ENCODE measurements around the gene PSAP.
A peak's percentile ranks its signal among the peaks of the same experiment; 100 is the strongest.
"Not testable (repeated sequence)": the region's sequence is repeated elsewhere in the genome, so short reads cannot be mapped to it uniquely, and the experiment has no call there.

Gene PSAP

DNA sequence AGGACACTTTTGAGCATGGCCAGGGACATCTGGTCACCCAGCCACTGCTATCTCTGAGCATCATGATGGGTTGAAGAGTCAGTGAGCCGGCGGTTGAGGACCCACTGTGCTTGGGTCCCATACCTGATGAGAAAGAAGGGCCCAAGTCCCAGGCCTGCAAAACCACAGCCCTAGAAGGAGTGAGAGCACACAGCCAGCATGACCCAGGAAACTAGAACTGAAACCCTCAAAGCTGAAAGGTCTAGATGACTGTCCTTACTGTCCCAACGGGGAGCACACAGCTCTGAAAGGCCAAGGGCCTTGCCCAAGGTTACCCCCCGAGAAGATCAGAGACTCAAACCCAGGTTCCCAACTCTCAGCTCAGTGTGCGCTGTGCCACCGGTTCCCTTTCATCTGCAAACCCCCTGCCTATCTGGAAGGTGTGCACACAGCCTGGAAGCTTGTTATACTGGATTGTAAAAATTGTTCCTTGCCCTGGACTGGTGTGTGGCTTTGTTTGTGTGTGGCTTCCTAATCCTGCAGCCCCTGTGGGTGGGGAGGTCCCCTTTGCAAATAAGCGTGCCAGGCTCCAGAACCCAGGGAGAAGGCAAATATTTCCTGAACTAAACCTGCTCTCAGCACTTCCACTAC lies 22.6 kb upstream of the PSAP start:
- no peak for DNase-seq

DNA sequence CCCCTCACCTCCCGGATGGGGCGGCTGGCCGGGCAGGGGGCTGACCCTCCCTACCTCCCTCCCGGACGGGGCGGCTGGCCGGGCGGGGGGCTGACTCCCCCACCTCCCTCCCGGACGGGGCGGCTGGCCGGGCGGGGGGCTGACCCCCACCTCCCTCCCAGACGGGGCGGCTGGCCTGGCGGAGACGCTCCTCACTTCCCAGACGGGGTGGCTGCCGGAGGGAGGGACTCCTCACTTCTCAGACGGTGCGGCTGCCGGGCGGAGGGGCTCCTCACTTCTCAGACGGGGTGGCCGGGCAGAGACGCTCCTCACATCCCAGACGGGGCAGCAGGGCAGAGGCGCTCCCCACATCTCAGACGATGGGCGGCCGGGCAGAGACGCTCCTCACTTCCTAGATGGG lies 18.6 kb upstream of the PSAP start:
- not testable (repeated sequence) for DNase-seq

DNA sequence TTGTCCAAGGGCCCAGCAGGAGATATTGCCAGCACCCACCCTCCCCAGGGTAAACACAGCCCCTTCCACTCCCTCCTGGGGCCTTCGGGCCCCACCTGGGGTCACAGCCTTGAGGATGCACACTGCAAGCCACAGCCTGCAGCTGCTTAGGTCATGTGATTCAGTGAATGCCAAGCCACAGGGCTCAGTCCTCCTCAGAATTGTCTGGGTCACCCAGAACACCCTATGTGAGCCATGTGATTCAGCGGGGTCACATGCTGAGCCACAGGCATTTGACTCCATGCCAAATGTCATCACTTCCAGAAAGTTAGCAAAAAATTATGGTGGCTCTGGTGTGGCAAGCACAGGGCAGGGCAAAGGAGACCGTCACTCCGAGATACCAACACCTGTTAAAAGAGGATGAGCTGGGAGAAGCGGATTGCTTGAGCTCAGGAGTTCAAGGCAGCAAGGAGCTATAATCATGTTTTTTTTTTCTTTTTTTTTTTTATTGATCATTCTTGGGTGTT lies 17.2 kb upstream of the PSAP start:
- no peak for DNase-seq

DNA sequence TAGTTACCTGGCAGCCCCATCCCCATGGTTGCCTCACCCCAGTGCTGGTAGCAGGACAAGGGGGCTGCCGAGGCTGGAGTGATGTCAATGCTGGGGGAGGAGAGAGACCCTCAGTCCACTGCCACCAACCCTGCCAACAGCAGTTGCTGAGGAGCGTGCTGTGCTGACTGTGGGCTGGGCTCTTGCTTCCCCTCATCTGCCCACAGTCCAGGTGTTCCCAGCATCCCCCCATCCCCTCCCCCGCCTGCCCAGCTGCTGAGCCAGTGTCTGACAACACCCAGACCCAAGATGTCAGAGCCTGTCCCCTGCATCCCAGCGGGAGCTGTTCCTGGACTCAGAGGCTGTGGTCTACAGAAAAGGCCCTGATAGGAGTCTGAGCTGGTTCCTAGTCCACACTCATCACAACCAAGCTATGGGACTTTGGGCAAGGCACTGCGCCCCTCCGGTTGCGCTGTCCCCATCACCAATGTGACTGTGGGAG lies 14.6 kb upstream of the PSAP start:
- no peak for DNase-seq

DNA sequence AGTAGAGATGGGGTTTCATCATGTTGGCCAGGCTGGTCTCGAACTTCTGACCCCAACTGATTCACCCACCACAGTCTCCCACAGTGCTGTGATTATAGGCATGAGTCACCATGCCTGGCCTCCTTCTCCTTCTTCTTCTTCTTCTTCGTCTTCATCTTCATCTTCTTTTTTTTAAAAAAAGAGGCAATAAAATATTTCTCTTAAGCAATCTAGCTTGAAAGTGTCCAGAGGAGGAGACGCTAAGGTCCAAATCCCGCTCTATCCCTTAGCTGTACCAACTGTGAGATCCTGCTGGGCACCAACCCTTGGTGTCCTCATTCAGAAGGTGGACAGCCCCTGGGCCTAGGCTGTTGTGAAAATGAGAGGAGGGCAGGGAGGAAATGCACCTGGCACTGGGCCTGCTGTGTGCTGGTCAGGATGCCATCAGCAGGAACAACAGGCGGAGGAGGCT lies 13.9 kb upstream of the PSAP start:
- DNase-seq: no peak

DNA sequence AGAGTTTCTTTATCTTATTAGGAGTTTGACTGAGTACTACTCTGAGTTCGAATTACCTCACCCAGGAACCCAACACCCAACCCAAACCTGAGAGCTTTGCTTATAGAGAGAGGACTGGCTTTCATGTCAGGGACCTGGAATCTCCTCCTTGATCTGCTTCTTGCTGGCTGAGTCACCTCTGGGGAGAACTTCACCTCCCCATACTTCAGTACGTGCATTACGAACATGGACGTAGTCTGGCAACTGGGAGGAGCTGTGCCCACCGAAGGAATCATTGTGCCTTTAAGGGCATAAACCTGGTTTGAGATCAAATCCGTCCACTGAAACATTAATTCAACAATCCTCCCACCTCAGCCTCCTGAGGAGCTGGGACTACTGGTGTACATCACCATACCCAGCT lies 12.2 kb upstream of the PSAP start:
- DNase-seq: no peak

DNA sequence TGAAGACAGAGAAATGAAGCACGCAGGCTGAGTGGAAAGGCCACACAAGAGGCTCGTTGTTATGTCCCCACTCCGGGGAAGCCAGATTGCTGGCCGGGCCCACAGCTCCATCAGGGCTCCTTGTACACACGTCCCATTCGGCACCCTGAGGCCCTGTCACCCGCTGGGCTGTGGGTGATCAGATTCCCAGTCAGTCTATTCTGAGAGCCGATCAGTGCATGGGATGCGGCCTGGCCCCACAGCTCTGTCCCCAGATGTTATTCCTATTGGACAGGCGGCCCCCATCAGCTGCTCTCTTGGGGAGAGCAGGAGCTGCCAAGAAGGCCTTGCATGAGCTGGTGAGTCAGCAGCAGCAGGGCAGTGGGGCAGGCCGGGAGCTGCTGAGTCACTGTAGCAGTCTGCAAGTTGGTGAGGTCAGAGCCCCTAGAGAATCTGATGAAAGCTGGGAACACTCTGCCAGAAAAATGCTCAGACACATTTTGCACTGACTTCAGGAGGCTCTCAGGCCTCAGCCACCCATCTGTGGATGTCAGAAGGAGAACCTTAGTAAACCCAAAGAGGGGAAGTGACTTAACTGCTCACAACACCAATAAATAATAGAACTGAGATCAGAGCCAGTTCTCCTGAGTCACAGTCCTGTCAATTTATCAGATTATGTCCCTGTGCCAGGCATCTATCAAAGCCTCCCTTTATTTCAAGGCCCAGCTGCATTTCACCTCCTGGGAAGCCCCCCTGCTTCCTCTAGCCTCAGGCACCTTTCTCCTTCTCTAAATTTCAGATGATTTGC lies 9.4 kb upstream of the PSAP start:
- DNase-seq: peak; percentile 52

DNA sequence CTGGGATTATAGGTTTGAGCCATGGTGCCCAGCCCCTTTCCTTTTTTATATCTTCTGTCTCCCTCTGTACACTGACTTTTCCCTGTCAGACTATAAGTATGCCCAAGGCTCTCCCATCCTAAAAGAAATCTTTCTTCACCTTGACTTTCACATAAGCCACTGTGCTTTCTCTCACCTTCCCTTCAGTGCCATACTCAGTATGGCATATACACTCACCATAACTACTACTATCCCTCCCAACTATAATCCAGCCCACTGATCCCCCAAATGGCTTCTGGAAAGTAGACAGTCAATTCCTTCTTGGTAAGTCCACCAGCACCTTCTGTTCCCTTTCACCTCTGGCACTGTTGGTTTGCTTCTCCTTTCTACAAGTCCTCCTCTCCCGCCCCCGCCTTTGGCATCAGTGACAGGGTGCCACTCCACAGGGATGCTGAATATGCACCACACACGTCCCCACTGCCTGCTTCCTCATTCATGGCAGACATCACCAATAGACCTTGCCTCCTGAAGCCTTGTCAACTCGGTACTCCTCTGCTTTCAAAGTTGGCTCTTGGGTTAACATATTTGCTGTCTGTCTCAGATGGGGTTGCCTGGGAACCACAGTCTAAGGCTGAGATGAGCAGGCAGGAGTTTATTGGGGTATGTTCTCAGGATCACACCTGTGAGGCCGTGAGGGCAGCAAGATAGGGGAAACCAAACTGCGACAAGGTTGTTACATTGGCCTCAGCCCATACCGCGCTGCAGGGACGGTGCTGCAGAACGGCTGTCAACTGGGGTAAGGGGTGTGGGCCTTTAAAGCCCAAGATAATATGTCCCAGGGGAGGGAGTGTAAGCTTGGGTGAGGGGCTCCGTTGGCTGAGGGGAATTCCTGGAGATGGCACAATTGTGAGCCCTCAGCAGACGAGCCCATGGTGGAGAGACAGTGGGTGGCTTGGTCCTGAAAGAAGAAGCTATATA lies 7.2 kb upstream of the PSAP start:
- DNase-seq: no peak

DNA sequence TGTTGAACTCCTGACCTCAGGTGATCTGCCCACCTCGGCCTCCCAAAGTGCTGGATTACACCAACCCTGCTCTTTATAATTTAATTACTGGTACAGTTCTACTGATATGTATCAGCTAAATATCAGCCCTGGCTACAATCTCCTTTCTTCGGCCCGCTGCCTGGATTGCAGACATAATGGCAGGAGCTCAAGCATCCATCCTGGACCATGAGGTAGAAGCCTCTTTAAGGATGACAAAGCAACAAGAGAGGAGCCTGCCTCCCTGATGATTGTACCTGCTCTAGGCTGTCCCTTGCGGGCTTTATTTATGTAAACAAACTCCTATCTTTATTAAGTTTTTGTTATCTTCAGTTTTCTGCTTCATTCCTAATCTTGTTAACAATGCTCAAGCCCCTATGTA lies 5.6 kb upstream of the PSAP start:
- no peak for DNase-seq

DNA sequence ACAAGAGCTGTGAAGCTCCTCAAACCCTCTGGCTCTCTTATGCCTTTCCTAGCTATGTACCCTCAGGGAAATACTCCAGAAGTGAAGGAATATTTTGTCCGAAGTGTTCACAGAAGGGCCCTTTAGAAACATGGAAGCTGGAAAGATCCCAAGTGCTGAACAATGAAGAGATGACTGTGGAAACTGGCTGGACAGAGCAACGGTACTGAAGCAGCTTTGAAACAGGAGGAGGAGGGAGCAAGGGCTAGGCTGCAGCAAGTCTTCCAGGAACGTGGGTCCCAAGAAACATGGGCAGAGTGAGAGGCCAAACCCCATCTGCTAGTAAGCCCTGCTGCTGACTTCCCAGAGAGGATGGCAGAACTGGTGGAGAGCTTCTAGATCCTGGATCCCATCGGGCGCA lies 3.0 kb upstream of the PSAP start:
- DNase-seq: no peak

DNA sequence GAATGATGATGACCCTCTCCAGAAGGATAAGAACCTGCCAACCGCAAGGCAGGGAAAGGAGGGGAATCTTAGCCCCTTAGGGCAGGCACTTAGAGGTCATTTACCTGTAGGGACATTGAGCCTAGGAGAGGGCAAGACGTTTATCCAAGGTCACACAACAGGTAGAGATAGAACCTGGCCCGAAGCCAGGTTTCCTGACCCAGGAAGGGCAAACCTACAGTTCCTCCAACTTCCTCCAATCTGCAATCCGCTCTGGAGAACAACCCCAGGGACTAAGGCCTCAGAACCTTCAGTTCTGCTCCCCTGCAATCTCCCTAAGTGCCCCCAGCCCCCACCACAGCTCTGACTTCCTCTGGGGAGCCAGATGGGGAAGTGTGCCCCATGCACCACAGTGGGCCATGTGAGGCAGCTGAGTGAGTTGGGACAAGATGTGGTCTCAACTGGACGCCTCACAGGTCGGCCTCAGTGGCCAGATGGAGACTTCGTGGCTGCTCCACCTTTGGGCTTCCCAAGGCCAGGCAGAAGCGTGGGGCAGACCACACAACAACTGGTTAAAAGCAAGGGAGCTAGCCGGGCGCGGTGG lies 1.4 kb upstream of the PSAP start:
- DNase-seq: no peak

DNA sequence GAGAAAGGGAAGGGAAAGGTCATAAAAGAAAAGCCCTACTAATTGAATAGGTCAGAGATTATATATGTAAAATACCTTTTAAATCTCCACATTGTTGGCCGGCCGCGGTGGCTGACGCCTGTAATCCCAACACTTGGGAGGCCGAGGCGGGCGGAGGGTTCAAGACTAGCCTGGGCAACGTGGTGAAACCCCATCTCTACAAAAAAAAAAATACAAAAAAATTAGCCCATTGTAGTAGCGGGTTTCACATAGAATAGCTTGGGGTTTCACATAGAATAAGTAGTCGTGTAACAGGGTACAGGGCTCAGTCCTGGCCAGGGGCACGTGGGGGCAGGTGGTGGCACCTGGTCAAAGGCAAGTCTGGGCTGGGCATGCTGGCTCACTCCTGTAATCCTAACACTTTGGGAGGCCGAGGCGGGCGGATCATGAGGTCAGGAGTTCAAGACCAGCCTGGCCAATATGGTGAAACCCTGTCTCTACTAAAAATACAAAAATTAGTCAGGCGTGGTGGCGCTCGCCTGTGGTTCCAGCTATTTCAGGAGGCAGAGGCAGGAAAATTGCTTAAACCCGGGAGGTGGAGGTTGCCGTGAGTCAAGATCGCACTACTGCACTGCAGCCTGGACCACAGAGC lies 529 bp upstream of the PSAP start:
- DNase-seq: not testable (repeated sequence)

DNA sequence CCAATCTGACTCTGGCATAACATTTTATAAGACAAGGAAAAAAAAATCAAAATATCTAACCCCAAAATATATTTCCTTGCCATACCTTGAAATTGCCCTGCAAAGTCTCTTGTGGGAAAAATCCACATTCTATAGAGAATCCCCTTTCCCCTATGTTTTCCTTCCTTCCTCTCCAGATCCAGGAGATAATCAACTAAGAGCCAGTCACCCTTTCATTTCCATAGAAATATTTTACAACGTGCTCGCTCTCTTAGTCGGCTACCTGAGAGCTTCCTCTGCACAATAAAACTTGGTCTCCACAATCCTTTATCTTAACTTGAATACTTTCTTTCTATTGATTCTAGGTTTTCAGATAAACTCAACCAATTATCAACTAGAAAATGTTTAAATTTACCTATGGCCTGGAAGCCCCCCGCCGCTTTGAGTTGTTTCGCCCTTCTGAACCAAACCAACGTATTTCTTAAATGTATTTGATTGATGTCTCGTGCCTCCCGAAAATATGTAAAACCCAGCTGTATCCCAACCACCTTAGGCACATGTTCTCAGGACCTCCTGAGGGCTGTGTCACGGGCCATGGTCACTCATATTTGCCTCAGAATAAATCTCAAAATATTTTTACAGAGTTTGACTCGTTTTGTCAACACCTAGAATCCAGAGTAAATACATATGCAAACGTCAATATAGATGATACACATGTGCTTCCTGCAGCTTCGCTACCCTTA lies 869 bp downstream of the PSAP start:
- no peak for DNase-seq

DNA sequence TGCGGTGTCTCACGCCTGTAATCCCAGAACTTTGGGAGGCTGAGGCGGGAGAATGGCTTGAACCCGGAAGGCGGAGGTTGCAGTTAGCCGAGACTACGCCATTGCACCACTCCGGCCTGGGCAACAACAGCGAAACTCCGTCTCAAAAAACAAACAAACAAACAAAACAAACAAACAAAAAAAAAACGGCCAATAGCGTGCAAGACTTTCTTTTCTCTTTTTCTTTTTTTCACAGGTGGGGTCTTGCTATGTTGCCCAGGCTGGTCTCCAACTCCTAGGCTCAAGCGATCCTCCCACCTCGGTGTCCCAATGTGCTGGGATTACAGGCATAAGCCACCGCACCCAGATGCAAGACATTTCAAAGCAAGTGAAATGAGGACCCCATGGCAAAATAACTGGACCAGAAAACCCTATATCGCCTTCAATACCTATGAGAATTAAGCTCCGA lies 1.6 kb downstream of the PSAP start:
- DNase-seq: no peak

DNA sequence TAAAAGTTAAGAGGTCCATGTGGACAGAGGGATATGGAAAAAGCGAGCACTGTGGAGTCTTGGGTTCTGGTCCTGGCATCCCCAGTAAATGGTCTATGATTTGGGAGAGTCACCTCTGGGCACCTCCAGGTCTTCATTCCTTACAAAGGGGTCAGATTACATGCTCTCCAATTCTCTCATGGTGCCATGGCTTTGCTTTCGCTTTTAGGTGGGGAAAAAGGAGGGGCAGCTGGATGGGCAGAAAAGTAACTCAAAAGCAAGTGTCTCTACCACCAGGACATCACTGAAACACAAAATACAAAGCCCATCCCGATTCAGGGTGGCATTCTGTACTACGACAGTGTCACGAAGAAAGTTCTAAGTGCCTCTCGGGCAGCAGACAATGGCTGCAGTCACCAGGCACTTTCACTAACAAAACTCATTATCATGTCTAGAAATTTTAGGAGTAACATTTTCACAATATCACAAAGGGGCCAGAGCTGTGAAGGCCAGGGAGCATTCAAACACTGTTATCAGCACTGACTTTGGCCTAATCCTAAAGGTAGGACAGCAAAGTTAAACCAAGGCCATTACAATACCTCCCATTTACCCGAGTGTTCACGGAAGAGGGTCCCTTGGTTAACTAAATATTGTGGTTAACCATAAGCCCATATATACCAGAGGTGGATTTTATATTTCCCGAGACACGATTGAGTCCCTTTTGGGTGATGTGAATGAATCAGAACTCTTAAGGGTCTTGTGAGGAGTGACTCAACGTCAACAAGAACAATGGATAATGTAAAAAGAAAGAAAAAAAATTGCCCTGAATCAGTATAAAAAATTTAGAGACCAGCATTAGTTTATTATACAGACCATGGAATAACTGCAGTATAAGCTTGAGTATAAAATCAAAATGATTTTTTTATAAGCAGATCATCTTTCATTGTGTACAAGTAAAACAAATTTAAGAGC lies 2.5 kb downstream of the PSAP start:
- DNase-seq: no peak

DNA sequence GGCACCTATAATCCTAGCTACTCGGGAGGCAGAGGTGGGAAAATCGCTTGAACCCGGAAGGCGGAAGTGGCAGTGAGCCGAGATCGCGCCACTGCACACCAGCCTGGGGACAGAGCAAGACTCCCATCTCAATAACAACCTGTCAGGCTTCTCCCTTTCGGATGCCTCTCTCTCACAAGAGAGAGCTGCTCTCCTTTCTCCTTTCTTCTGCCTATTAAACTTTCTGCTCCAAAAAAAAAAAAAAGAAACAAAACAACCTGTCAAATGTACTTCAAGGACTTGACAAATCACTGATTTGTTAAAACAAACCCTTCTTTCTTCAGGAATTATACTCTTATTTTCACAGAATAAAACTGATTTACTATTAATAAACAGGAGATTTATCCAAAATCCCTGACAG lies 3.6 kb downstream of the PSAP start:
- DNase-seq: no peak

DNA sequence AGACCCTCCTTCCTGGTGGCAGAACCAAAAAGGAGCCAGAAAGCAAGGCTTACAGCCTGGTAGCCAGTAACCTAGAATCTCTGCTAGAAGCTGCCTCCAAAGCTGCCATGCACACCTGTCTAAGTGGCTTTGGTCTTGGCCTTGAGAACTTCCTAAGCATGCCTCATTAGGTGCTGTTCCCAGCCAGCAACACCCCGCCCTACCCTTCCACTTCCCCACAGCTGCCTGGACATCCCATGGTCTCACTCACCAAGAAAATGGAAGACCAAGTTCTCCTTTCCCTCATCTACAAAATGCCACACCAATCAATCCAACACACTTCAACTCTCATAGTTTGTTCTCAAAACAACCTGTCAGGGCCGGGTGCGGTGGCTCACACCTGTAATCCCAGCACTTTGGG lies 4.2 kb downstream of the PSAP start:
- no peak for DNase-seq

DNA sequence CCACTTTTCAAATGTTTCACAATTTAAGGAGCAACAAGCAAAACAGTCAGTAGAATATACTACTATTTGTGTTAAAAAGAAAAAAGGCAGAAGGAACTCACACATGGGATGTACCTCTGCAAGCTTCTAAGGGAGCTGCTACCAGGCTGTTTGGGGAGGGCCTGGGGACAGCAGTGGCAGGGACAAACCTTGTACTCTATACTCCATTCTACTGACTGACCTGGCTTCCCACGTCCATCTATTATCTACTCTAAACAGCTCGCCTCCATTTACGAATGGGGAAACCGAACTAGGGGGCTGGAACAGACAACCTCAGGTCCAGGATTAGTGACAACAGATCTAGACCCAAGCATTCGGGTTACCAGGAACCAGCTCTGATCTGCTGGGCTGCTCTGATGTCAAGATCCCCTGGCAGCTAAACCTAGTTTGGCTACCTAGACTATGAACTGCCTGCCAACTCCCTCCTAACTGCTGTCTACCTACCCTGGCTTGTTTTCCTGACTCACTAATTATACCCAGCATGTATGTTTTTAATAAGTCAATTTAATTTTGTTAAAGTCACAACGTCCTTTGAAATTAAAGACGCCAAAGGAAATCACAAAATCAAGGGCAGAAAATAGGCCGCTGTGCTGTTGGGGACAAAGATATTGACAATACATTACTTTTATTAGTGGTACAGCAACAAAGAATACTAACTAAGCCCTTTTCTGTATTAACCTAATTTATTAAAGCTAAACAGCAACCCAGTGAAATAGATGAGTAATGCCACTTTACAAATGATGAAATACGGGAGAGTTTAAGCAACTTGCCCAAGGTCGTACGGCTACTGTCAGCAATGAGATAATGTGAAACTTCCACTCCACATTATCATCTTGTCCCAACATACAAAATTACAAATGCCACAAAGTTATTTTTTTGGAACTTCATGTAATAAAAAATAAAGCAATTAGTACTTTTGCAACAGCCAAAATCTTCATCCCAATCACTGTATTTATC lies 5.3 kb downstream of the PSAP start:
- DNase-seq: no peak

DNA sequence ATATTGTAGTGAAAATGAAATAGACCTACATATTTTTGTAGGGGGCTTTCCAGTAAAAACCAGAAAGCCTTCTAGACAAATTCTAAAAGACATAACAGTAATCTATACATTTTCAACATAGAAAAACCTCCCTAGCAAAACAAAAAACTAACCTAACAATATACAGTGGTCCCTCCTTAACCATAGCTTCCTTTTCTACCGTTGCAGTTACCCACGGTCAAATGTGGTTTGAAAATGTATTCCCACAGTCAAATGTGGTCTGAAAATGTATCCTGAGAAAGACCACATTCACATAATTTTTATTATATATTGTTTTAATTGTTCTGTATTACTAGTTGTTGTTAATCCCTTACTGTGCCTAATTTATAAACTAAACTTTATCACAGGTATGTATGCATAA lies 6.4 kb downstream of the PSAP start:
- DNase-seq: no peak

Measured in NCI-H2107 (cell line).